ENCODE measurements around the gene MAP3K13. TPM values are rescaled to one million over a fixed set of nuclear protein-coding genes. Genes with fewer than 3 reads are reported as not detected.

MAP3K13 gene
- total and polyA plus RNA-seq, 2 experiments from 2014 or later: 43.8 to 65.3 TPM

DNA sequence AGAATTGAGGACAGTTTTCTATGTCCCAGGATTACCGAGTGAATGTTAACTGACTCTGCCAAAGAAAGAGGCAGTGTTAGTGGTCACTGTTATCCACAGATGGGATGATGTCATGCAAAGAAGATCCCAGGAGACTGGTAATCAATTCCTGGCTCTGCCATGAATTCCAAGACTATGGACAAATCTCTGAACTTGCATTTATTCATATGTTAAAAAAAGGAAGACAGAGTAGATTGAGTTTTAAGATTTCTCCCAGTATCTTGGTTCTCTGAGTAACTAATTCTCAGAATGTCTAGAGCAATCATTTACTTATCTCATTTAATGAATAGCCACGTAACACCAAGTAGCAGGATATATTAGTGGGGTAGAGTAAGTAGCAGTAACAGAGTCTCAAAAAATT is 11.5 kb upstream of the MAP3K13 start:
- DNase-seq (ENCODE audit: low spot score): no peak
- WGBS (ENCODE audit: low lambda C conversion rate, missing lambda C conversion rate): 87% methylated on average over 2 of the region's 2 CpGs
- no peaks in the 10 kb centered on the region for H3K36me3 ChIP-seq (replicated peaks; ENCODE audit: insufficient read depth, low read depth)
- no peaks in the 10 kb centered on the region for H3K9me3 ChIP-seq (ENCODE audit: low read depth)
- no peak overlapping the region for H2AFZ ChIP-seq
- H4K20me1 ChIP-seq (ENCODE audit: insufficient read depth, poor library complexity, severe bottlenecking): no peaks in the 10 kb centered on the region
- no peak overlapping the region for H3K27ac ChIP-seq
- no peaks in the 10 kb centered on the region for H3K27me3 ChIP-seq
- peaks cover 5% of the 10 kb centered on the region for H3K79me2 ChIP-seq
- H3K4me1 ChIP-seq (ENCODE audit: insufficient read depth): no peaks in the 10 kb centered on the region
- H3K4me2 ChIP-seq: no peak overlapping the region
- no peak overlapping the region for H3K4me3 ChIP-seq
- no peak for TF ChIP-seq EZH2phosphoT487 (IDR thresholded peaks at IDR 0.05; ENCODE audit: low read depth, severe bottlenecking, unreplicated experiment)
- TF ChIP-seq, protein P1, sequence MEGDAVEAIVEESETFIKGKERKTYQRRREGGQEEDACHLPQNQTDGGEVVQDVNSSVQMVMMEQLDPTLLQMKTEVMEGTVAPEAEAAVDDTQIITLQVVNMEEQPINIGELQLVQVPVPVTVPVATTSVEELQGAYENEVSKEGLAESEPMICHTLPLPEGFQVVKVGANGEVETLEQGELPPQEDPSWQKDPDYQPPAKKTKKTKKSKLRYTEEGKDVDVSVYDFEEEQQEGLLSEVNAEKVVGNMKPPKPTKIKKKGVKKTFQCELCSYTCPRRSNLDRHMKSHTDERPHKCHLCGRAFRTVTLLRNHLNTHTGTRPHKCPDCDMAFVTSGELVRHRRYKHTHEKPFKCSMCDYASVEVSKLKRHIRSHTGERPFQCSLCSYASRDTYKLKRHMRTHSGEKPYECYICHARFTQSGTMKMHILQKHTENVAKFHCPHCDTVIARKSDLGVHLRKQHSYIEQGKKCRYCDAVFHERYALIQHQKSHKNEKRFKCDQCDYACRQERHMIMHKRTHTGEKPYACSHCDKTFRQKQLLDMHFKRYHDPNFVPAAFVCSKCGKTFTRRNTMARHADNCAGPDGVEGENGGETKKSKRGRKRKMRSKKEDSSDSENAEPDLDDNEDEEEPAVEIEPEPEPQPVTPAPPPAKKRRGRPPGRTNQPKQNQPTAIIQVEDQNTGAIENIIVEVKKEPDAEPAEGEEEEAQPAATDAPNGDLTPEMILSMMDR (IDR thresholded peaks at IDR 0.05; ENCODE audit: poor library complexity): no peak
- TF ChIP-seq EZH2 (IDR thresholded peaks at IDR 0.05; ENCODE audit: borderline replicate concordance): no peak
- no peaks in the 10 kb centered on the region for H3K9me2 ChIP-seq (replicated peaks; ENCODE audit: insufficient read depth)

DNA sequence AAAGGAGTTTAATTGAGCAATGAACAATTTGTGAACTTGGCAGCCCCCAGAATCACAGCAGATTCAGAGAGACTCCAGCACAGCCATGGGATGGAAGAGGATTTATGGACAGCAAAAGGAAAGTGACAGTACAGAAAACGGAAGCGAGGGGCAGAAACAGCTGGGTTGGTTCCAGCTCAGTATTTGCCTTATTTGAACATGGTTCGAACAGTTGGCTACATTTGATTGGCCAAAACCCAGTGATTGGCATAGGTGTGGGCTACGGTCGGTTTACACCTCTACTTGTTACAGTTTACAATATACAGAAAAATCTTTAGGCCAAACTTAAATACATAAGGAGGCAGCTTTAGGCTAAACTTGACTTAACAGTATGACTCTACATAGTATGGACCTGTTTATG is 9.7 kb upstream of the MAP3K13 start:
- 92% methylated on average over 5 of the region's 5 CpGs for WGBS (ENCODE audit: low lambda C conversion rate, missing lambda C conversion rate)
- no peaks in the 10 kb centered on the region for H3K4me1 ChIP-seq (ENCODE audit: insufficient read depth)
- no peak for DNase-seq (ENCODE audit: low spot score)

DNA sequence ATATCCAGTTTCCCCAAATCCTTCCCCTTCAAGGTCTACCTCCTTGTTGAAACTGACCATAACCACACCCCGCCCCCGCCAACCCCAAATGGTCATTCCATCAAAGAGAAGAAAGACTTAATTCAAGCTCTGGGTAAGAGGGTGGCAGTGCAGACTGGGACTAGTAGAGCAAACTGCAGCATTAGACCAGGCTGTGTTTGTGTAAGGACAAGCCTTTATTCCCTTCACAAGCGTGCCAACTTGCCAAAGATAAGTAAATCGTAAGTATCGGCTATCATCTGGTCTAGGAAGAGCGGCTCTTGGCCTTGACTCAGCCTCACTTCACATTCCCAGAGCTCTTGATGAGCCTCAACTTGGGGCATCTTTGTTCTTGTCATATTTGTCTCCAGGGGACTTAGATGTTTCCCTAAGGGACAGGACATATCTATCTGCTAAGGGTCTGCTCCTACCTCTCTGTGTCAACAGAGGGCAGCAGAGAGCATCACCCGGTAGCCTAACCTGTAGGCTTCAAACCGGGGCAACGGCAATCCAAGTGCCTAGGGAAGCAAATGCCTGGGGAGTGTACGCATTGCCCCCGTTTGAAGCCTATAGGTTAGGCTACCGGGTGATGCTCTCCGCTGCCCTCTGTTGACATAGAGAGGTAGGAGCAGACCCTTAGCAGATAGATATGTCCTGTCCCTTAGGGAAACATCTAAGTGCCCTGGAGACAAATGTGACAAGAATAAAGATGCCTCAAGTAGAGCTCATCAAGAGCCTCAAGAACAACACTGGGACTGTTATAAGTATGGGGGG is 8.9 kb upstream of the MAP3K13 start:
- WGBS (ENCODE audit: low lambda C conversion rate, missing lambda C conversion rate): 39% methylated on average over 13 of the region's 13 CpGs
- Histone ChIP-seq H3K27me3 (no peaks in the 10 kb centered on the region), H3K79me2 (peaks cover 5% of the 10 kb centered on the region), H3K9me3 (ENCODE audit: low read depth) (no peaks in the 10 kb centered on the region), H3K36me3 (replicated peaks; ENCODE audit: insufficient read depth, low read depth) (no peaks in the 10 kb centered on the region), H3K27ac (no peak overlapping the region), H4K20me1 (ENCODE audit: insufficient read depth, poor library complexity, severe bottlenecking) (no peaks in the 10 kb centered on the region), H3K4me1 (ENCODE audit: insufficient read depth) (no peaks in the 10 kb centered on the region), H3K4me2 (no peak overlapping the region), H2AFZ (no peak overlapping the region), H3K4me3 (no peak overlapping the region), H3K9me2 (replicated peaks; ENCODE audit: insufficient read depth) (no peaks in the 10 kb centered on the region)
- peak; percentile 71 for DNase-seq (ENCODE audit: low spot score)
- TF ChIP-seq, protein P1 (IDR thresholded peaks at IDR 0.05; ENCODE audit: poor library complexity): peak; percentile 48
- TF ChIP-seq EZH2phosphoT487 (IDR thresholded peaks at IDR 0.05; ENCODE audit: low read depth, severe bottlenecking, unreplicated experiment): no peak

More for the DNA sequence above, 9.7 kb upstream of the MAP3K13 start:
- no peak overlapping the region for H3K4me2 ChIP-seq
- H4K20me1 ChIP-seq (ENCODE audit: insufficient read depth, poor library complexity, severe bottlenecking): no peaks in the 10 kb centered on the region
- H3K4me3 ChIP-seq: no peak overlapping the region
- TF ChIP-seq EZH2 (IDR thresholded peaks at IDR 0.05; ENCODE audit: borderline replicate concordance) (no peak), EZH2phosphoT487 (IDR thresholded peaks at IDR 0.05; ENCODE audit: low read depth, severe bottlenecking, unreplicated experiment) (no peak)
- TF ChIP-seq, protein P1 (IDR thresholded peaks at IDR 0.05; ENCODE audit: poor library complexity): no peak
- no peaks in the 10 kb centered on the region for H3K9me3 ChIP-seq (ENCODE audit: low read depth)
- H3K9me2 ChIP-seq (replicated peaks; ENCODE audit: insufficient read depth): no peaks in the 10 kb centered on the region
- H2AFZ ChIP-seq: no peak overlapping the region
- H3K27me3 ChIP-seq: no peaks in the 10 kb centered on the region
- no peak overlapping the region for H3K27ac ChIP-seq
- H3K36me3 ChIP-seq (replicated peaks; ENCODE audit: insufficient read depth, low read depth): no peaks in the 10 kb centered on the region
- H3K79me2 ChIP-seq: peaks cover 5% of the 10 kb centered on the region

All from hepatocyte (in vitro differentiated cells).